Measurements from ENCODE around the gene STX18.
"Not testable (repeated sequence)": the region's sequence is repeated elsewhere in the genome, so short reads cannot be mapped to it uniquely, and the experiment has no call there.

Gene STX18

DNA sequence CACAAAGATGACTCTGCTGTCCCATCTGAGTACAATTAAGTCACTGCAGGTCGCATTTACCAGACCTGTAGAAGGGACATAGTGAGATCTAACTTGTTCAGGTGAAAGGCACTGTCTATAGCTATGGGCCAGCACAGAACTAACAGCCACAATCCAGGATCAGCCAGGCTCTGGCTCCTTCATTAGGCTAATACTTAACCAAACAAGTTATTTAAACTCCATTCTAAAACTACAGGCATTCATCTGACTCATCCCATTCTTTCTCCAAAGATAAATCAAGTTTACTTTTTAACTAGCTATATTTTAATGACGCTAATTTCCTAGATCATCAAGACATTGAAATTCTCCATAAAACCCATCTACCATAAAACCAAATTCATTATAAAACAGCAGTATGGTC is 62.5 kb downstream of the STX18 start:
- no peak for DNase-seq (ENCODE audit: low spot score)

DNA sequence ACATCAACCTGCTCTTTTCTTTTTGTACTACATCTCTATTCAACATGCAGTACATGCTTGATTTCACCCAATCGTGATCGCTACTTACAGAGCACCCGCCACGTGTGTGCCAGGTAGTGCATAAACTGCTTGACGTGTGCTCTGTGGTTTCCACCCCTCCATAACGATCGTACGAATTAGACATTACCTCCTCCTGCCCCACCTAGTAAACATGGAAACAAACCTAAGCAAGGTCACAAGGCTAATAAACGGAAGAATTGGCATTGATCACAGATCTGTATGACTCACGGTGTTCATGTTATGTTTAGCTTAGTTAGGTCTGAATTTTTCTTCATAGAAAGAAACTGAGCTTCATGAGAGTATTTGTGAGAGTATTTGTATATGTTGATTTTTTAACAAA is 64.1 kb downstream of the STX18 start:
- no peak for DNase-seq (ENCODE audit: low spot score)

DNA sequence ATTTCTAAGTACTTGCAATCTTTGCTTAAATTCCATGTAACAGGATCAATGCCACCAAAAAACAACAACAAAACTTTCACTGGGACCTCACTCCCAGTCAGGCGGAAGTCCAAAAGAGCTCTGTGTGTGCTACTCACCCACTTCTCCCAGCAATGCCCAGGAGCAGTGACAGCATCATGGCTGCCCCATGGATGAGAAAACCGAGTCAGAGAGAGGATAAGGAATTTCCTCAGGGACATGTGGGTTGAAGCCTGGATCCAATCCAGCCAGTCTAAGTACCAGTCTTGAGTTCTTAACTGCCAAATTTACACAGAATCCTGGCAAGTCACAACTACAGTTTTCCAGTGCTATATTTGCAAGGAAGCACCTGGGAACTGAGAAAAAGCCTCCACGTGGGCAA is 64.5 kb downstream of the STX18 start:
- DNase-seq (ENCODE audit: low spot score) = no peak

DNA sequence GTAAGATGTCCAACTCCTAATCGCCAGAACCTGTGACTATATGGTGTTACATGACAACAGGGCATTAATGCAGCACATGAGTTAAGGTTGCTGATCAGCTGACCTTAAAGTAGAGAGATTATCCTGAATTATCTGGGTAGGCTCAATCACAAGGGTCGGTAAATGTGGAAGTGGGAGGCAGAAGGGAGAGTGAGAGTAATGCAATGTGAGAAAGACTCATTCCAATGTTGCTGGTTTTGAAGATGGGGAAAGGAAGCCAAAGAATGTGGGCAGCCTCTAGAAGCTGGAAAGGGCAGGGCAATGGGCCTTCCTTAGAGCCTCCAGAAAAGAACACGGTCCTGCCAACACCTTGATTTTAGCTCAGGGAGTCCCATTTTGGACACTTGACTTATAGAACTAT is 67.4 kb downstream of the STX18 start:
- DNase-seq (ENCODE audit: low spot score) = no peak

DNA sequence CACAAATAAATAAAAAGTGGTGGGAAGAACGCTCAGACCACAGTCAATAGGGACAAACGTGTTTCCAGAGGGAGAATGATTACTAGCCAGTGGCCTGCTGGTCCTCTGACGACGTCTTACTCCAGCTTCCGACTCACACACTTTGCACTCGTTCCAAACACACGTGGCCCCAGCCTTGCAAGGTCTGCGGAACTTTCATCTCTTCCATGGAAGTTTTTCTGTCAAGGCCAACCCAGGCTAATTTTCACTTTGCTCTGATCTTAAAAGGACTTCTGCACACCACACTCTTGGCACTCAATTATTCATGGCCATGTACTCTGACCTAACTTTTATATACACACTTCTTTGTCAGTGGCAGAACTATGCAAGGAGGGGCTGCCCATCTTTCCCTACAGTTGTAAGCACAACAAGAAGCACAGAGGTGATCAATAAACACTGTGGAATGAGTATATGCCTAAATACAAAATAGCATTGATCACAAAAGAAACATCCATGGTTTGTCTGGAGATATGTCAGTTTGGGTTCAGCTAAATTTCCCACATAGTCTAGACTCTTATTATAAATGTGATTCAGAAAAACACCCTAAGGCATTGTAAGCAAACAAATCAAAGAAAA is 69.4 kb downstream of the STX18 start:
- no peak for DNase-seq (ENCODE audit: low spot score)

DNA sequence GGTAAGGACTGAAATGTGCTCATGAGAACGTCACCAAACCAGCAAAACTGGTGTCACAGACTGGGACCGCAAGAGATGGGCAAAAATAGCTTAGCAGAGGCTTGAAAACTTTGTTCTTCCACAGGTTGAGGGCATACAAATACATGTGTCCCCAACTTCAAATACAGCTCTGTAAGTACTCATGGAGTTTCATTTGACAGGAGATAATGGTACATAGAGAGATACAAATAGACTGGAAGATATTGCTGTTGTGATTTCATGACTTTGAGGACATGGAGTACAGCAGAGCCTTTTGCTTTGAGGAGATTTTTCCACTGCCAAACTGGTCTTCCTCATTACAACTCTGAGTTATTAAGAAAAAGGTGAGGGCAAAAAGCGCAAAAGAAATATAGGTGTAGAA is 70.7 kb downstream of the STX18 start:
- no peak for DNase-seq (ENCODE audit: low spot score)

DNA sequence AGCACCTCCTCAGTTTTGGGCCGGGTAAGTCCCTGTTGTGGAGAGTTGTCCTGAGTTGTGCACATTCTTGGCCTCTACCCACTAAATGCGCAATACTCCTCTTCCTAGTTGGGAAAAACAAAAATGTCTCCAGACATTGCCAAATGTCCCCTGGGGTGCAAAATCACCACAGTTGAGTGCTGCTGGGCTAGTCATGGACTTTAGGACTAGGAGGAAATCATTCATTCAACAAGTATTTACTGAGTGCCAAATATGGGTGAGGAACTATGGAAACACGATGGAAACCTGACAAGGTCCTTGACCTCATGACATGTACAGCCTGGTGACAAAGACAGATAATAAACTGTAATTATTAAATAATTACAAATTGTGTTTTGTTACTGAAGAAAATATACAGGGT is 71.6 kb downstream of the STX18 start:
- DNase-seq (ENCODE audit: low spot score) = no peak

DNA sequence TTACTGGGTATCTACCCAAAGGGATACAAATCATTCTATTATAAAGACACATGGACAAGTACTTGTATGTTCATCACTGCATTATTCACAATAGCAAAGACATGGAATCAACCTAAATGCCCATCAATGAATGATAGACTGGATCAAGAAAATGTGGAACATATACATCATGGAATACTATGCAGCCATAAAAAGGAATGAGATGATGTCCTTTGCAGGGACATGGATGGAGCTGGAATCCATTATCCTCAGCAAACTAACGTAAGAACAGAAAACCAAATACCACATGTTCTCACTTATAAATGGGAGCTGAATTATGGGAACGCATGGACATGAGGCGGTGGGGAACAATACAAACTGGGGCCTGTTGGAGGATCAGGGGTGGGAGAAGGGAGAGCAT is 76.6 kb downstream of the STX18 start:
- not testable (repeated sequence) for DNase-seq (ENCODE audit: low spot score)

DNA sequence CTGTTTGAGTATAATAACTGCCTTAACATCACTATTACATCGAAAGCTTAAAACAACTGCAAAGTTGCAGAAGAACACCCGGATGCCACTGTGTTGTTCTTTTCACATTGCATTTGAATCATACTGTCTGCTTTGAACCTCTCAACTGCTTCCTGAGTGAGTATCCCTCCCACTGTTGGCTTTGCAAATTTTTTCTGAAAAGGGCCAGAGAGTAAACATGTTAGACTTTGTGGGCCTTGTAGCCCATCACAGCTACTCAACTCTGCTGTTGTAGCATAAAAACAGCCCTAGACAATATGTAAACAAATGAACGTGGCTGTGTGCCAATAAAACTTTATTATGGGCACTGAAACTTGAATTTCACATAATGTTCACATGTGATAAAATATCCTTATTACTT is 78.9 kb downstream of the STX18 start:
- DNase-seq (ENCODE audit: low spot score) = no peak

DNA sequence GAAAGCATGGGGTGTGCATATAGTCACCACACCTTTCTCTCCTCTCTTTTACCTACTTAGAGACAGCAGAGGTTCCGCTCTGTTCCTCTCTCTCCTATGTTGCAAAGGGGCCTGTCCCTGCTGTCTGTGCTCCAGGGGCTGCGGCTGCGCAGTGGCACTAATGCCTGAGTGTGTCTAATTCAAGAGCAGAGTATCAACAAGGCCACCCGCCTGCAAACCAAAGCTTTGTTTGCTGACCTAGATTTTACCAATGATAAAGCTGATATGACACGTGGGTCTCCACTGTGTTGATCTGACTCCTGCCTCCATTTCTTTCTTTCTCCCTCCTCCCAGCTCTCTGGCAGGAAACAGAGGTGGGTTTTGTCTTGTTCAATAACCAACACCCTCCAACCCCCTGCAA is 80.0 kb downstream of the STX18 start:
- DNase-seq (ENCODE audit: low spot score) = no peak

DNA sequence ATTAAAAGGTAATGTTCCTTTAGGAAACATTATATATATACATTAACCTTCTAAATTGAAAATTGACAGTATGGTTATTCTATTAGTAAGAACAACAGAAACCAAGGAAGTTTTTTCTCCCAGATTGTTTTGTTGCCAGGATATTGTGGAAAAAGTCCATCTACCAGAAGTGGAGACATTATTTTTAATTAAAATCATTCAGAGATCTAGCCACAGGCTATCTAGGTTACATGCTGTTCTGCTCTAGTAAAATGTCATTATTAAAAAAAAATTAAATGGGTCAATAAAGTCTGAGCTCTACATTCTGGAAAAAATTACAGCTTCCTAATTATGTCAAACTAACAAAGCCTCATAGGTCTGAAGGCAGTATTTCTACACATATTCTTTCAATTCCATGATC is 80.7 kb downstream of the STX18 start:
- no peak for DNase-seq (ENCODE audit: low spot score)

DNA sequence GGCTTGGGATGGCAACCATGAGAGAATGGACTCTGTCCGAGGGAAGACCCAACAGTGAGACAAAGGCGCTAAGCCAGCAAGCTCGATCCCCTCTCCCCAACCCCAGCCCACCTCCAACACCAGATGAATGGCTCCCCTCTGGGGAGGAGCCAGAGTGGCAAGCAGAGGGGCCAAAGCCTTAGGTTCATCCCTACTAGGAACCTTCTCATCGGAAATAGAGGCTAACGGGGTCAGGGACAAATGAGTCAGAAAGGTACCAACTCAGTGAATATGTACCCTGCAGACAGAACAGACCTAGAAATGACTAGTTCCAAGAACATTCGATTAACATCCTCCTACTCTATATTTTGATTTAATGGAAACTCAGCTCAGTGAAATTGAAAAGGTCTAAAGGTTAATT is 81.1 kb downstream of the STX18 start:
- no peak for DNase-seq (ENCODE audit: low spot score)

DNA sequence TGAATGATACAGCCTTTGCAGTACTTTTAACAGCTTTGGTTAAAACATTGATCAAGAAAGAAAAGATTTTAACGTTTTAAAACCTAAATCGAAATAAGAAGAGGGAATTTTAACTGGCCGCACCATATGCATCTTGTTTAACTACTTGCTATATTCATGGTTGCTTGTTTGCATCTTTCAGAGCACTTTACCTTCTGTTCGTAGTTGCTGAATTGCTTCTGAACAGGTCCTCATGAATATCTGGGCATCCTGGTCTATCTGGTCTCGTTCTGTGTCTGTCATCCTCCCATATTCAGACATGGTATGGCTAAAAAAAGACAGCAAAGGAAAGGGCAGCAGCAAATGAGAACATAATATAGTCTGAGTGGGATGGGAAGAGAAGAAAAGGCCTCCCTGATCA is 82.7 kb downstream of the STX18 start:
- DNase-seq (ENCODE audit: low spot score) = no peak

DNA sequence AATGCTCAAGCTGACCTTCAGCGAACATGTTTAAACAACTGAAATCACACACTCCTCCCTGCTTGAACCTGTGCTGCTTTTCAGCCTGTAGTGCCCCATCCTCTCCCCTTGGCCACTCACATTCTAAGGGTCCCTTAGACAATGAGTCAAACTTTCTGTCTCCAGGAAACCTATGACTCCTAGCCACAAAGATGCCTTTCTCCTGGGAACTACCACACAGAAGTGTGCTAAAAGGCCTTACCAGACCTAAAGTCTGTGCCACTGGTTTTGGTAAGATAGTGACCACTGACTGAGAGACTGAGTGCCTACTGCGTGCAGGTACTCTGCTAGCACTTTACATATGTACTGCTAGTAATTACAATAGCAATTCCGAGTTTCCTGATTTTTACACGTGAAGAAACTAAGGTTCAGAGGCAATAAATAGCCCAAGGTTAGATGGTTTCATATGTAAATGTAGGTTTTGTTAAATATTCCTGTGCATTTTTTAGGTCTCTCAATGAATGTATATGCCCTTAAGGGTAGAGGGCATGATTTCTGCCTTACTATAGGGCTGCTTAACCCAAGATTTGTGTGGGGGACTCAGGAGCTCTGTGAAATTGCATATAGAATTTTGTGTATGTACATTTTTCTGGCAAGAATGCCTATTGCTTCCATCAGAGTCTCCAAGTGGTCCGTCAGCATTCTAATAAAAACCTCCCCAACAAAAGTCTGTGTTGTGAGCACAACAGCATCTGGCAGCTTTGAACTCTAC is 83.9 kb downstream of the STX18 start:
- no peak for DNase-seq (ENCODE audit: low spot score)

DNA sequence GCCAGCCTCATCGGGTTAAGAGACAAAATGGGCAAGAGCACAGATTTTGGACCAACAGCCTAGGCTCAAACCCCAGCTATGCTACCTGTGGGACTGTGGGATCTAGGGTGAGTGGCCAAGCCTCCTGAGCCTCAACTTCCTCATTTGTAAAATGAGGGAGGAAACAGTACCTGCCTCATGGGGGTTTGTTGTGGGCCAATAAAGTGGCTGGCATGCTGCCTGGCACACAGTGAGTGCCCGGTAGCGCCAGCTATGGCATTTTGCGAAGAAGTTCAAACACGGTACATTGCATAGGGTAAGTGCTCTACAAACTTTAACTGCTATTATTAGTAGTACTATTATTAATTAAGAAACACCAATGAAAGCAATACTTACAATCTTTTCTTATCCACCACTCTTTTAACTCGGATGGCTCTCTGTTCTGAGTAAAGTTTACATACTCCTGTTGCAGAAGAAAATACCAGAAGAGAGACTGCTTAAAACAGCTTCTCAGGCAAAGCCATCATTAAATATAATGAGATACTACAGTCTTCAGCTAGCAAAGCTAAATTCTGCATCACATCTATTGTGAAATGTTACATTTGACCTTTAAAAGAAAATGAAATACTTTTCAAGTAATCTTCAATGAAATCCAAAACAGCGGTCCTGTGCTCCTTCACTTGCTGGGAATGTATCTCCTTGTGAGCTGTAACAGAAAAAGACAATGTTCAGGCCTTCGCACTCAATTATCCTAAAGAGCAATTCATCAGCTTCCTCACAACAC is 84.9 kb downstream of the STX18 start:
- no peak for DNase-seq (ENCODE audit: low spot score)

DNA sequence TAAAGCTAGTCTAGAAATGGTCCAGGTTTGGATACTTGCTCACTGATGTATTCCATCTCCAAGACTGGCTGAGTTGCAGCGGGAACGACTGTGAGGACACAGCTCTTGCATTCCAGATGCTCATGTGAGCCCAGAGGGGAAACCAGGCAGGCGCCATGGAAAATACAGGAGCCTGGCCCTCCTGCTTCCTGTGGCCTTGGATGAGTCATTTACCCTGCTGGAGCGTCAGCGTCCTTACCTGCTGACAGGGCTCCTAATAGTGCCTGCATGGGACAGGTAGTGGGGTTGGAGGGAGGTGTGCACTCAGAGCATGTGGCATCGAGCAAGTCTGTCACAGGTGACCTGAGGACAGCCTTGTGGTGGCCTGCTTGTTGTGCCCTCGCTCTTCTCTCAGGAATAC is 85.5 kb downstream of the STX18 start:
- DNase-seq (ENCODE audit: low spot score) = no peak

DNA sequence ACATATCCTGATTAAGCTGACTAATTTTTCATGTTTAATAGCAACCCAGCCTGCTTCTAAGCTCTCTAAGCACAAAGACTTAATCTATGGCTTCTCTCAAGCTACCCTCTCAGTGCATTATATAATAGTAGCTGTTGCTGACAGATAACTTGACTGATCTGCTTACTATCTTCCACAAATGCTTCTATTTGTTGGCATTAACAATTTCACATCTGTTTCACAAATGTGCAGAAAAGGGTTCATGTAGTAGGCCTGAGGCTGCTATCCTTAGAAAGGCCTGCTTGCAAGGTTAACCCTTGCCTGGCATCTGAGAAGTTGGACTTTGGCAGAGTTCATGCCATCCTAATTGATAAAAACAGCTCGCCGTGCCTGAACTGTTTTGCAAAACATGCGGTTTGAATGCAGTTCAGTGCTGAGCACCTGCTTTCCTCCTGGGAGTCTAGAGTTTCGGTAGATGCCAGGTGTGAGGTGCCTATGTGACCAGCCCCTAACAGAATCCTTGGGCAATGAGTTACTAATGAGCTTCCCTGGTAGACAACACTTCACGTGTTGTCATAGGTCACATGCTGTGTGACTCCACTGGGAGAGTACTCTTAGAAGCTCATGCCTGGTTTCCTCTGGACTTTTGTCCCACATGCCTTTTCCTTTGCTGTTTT is 86.5 kb downstream of the STX18 start:
- no peak for DNase-seq (ENCODE audit: low spot score)

DNA sequence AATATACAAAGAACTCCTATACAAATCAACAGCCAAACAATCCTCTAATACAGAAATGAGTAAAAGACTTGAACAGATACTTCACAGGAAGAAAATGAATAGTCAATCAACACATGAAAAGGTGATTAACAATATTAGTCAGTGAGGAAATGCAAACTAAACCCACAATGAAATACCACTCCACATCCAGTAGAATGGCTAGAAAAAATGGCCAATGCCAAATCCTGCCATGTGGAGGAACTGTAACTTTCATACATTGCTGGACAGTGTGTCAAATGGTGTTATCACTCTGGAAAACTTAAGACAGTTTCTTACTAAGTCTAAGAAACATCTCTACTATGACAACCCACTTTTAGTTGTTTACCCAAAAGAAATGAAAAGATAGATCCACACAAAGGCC is 95.4 kb downstream of the STX18 start:
- DNase-seq (ENCODE audit: low spot score) = no peak

DNA sequence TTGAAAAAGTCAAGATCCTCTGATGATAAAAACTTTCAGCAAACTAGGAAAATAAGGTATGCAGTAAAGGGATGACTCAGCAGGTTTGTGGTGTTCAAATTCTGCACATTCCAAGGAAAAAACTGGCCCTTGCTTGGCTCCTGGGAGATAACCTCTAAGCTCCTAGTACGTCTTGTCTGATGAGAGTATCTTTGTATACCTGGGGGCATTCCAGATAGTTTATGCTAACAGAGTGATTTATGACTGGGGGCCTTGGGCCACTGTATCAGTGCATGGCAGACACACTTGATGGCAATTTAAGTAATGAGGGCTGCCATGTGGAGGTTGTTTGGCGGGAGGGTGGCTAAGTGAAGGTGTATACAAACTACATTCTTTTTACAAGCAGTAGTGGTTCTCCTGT is 98.0 kb downstream of the STX18 start:
- no peak for DNase-seq (ENCODE audit: low spot score)

DNA sequence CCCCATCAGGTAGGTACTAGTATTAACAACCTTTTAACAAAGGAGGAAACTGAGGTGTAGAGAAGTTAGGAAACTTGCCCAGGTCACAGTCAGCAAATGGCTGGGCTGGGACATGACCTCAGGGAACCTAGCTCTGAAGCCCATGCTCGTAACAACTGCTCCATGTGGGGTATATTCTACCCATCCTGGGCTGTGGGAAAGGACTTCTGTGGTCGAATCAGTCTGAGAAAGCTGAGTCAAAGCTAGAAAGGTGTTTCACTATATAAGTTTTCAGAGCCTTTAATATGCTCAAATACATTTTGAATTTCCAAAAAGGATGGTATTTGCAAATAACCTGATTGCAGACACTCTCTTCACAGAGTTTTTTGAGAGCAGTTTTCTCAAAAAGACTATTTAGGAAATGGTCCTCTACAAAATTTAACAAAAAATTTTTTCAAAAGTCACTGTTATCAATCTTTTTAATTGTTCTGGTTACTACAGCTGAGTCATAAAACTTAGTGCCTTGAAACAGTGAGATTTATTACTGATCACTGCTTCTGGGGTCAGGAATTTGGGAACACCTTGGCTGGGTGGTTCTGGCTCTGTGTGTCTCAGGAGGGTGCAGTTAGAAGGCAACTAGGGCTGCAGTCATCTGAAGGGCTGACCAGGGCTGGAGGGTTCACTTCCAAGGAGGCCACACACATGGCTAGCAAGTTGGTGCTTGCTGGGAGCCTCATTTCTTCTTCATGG is 101.4 kb downstream of the STX18 start:
- no peak for DNase-seq (ENCODE audit: low spot score)

DNA sequence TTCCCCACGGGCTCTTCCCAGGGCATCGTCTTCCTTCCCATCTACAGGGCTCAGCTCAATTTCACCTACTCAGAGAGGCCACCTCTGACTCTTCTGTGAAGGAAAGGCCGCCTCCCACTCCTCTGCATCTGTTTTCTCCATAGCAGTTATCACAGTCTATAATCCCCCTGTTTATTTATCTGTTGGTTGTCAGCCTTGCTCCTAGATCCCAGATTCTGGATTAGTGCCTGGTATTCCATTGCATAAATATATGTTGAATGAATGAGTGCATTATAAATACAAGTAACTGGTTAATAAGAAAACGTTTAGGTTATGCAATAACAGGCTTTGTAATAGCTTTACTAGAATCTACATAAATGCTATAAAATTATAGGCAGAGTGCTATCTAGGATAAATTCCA is 102.1 kb downstream of the STX18 start:
- DNase-seq (ENCODE audit: low spot score) = no peak

DNA sequence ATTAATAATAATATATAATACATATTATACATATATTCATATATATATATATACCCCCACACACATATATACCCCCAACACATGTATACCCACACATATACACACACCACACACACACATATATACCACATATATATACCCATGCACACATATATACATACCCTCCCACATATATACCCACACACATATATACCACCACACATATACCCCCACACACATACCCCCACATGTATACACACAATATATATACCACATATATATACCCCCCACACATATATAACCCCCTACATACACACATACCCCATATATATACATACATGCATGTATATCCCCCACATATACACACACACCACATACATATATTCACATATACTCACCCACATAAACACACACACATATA is 103.0 kb downstream of the STX18 start:
- DNase-seq (ENCODE audit: low spot score) = no peak
